Activated naive CD8-positive, alpha-beta T cell treated with anti-CD3 and anti-CD28 coated beads for 36 hours (primary cell): Measurements from ENCODE around the gene RFNG. TPM values are rescaled to one million over a fixed set of nuclear protein-coding genes. Genes with fewer than 3 reads are reported as not detected.

Experiments used
- DNase-seq: peaks from one replicate; pipeline ENCODE4 v3.0.0; 2021
- H3K27ac Mint-ChIP-seq: one replicate; pipeline ENCODE4 v1.8.0; 2022; ENCODE audit warnings: mild to moderate bottlenecking, moderate library complexity, mixed read lengths
- H3K27me3 Mint-ChIP-seq: one replicate; pipeline ENCODE4 v1.8.0; 2022; ENCODE audit warnings: mild to moderate bottlenecking, mixed read lengths
- H3K36me3 Mint-ChIP-seq: one replicate; pipeline ENCODE4 v1.8.0; 2021; ENCODE audit warnings: mild to moderate bottlenecking, mixed read lengths
- H3K4me1 Mint-ChIP-seq: one replicate; pipeline ENCODE4 v1.8.0; 2021; ENCODE audit warnings: mixed read lengths
- H3K4me3 Mint-ChIP-seq: one replicate; pipeline ENCODE4 v1.8.0; 2022; ENCODE audit warnings: mild to moderate bottlenecking, moderate library complexity, mixed read lengths
- H3K9me3 Mint-ChIP-seq: one replicate; pipeline ENCODE4 v1.8.0; 2022; ENCODE audit warnings: mixed read lengths
- total RNA-seq, 2 experiments: library from RNA; stranded (reverse); gene quantifications; one replicate each; pipeline ENCODE4 v1.2.3, GENCODE V29; 2021

The RFNG gene
- total RNA-seq, 2 experiments from 2014 or later, result 13.9 to 14.5 TPM

GRCh38 chr17:82083533-82084359 lies 32.1 kb upstream of the RFNG start:
- Mint-ChIP-seq H3K4me3 (no peak overlapping the region), H3K27me3 (no peaks in the 10 kb centered on the region), H3K27ac (no peak overlapping the region), H3K9me3 (no peaks in the 10 kb centered on the region), H3K4me1 (no peaks in the 10 kb centered on the region), H3K36me3 (peaks cover 6% of the 10 kb centered on the region)
- no peak for DNase-seq

DNA sequence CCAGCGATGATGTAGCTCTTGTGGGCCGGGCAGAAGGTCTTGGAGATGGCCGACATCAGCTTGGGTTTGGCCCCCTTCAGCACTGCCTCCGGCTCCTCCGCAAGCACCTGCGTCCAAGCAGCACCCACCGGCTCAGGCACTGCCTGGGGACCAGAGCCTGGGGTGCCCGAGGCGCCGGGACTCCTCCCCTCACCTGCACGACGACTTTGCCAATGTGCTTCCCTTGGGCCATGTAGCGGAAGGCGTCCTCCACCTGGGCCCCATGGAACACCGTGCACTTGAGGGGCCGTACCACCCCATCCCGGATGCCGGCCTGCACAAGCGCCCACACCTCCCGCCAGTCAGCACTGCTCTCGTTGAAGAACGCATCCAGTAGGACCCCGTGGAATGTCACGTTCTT lies 31.4 kb upstream of the RFNG start:
- H3K4me3 Mint-ChIP-seq, result no peak overlapping the region
- H3K9me3 Mint-ChIP-seq, result no peaks in the 10 kb centered on the region
- H3K4me1 Mint-ChIP-seq, result no peaks in the 10 kb centered on the region
- DNase-seq, result no peak
- no peak overlapping the region for H3K27ac Mint-ChIP-seq
- H3K27me3 Mint-ChIP-seq, result no peaks in the 10 kb centered on the region
- H3K36me3 Mint-ChIP-seq, result peaks cover 9% of the 10 kb centered on the region

- Mint-ChIP-seq H3K4me1 (no peaks in the 10 kb centered on the region), H3K4me3 (no peak overlapping the region), H3K9me3 (no peaks in the 10 kb centered on the region), H3K27me3 (no peaks in the 10 kb centered on the region), H3K27ac (no peak overlapping the region), H3K36me3 (peaks cover 9% of the 10 kb centered on the region)
- DNase-seq, result no peak
These were observed 30.8 kb upstream of the RFNG start for GRCh38 chr17:82082456-82082855.

GRCh38 chr17:82081966-82082365 lies 30.4 kb upstream of the RFNG start:
- Mint-ChIP-seq H3K27me3 (no peaks in the 10 kb centered on the region), H3K4me1 (no peaks in the 10 kb centered on the region), H3K27ac (no peak overlapping the region), H3K4me3 (no peak overlapping the region), H3K36me3 (peaks cover 9% of the 10 kb centered on the region), H3K9me3 (no peaks in the 10 kb centered on the region)
- DNase-seq, result no peak

GRCh38 chr17:82081546-82081945 lies 29.9 kb upstream of the RFNG start:
- Mint-ChIP-seq H3K27ac (no peak overlapping the region), H3K36me3 (peaks cover 9% of the 10 kb centered on the region), H3K4me3 (no peak overlapping the region), H3K9me3 (no peaks in the 10 kb centered on the region), H3K4me1 (no peaks in the 10 kb centered on the region), H3K27me3 (no peaks in the 10 kb centered on the region)
- no peak for DNase-seq

- Mint-ChIP-seq H3K9me3 (no peaks in the 10 kb centered on the region), H3K27me3 (no peaks in the 10 kb centered on the region), H3K36me3 (peaks cover 9% of the 10 kb centered on the region), H3K4me3 (no peak overlapping the region), H3K27ac (no peak overlapping the region), H3K4me1 (no peaks in the 10 kb centered on the region)
- DNase-seq, result no peak
These were observed 29.3 kb upstream of the RFNG start for GRCh38 chr17:82080789-82081464.

DNA sequence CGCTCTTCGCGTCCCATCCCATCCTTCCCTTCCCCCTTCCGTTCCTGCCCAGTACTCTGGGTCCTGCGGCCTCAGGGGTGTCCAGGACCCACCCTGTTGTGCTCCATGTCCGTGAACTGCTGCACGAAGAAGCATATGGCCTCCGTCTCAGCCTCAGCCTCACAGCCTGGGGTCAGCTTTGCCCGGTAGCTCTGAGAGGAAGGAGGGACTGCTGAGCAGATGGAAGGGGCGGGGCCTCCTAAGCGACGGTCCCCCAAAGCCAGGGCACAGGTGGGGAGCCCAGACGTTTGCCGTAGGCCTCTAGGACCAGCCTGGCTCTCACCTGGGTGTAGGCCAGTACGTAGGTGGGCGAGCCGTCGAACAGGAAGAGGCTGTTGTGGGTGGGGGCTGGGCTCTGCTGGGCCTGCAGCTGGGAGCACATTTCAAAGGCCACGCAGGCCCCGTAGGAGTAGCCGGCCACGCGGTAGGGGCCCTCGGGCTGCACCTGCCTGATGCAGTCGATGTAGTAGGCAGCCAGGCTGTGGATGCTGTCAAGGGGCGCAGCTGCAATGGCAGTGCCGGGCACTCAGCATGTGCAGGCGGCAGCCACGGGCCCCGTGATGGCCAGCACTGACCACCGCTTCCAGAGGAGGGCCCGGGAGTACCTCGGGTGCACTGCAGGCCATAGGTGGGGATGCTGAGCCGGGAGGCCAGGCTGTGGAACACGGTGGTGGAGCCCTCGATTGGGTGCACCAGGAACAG lies 28.6 kb upstream of the RFNG start:
- DNase-seq, result no peak
- Mint-ChIP-seq H3K4me3 (no peak overlapping the region), H3K27ac (no peak overlapping the region), H3K4me1 (no peaks in the 10 kb centered on the region), H3K36me3 (peaks cover 9% of the 10 kb centered on the region), H3K27me3 (no peaks in the 10 kb centered on the region), H3K9me3 (no peaks in the 10 kb centered on the region)

DNA sequence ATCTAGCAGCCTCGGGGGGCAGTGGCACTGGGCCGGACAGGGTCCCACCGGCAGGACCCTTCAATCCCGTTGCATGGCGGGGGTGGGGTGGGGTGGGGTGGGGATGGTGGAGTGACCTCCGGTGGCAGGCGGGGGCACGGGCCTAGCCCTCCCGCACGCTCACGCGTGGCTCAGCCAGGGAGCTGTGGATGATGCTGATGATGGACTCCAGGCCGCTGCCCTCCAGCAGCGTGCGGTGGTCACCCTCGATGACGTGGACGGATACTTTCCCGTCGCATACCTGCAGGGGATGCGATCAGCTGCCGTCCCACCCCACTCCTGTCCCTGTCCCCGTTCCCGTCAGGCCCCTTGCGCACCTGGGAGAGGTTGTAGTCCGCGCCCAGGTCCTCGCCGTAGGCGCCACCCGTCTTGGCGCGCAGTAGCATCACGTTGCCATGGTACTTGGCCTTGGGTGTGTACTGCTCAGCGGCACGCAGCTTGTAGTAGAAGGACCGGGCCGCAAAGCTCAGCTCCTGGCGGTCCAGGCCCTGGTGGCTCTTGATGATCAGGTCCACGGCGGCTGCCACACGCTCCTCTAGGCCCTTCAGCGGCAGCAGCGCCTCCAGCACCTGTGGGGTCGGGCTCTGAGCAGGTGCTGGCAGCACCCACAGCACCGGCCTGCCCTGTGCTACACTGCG lies 27.5 kb upstream of the RFNG start:
- no peak for DNase-seq
- Mint-ChIP-seq H3K4me3 (no peak overlapping the region), H3K27me3 (no peaks in the 10 kb centered on the region), H3K9me3 (no peaks in the 10 kb centered on the region), H3K4me1 (no peaks in the 10 kb centered on the region), H3K27ac (no peak overlapping the region), H3K36me3 (peaks cover 6% of the 10 kb centered on the region)

GRCh38 chr17:82078433-82078832 lies 26.8 kb upstream of the RFNG start:
- H3K4me3 Mint-ChIP-seq, result no peak overlapping the region
- no peak overlapping the region for H3K27ac Mint-ChIP-seq
- DNase-seq, result no peak
- H3K4me1 Mint-ChIP-seq, result no peaks in the 10 kb centered on the region
- no peaks in the 10 kb centered on the region for H3K27me3 Mint-ChIP-seq
- no peaks in the 10 kb centered on the region for H3K9me3 Mint-ChIP-seq
- peaks cover 6% of the 10 kb centered on the region for H3K36me3 Mint-ChIP-seq

DNA sequence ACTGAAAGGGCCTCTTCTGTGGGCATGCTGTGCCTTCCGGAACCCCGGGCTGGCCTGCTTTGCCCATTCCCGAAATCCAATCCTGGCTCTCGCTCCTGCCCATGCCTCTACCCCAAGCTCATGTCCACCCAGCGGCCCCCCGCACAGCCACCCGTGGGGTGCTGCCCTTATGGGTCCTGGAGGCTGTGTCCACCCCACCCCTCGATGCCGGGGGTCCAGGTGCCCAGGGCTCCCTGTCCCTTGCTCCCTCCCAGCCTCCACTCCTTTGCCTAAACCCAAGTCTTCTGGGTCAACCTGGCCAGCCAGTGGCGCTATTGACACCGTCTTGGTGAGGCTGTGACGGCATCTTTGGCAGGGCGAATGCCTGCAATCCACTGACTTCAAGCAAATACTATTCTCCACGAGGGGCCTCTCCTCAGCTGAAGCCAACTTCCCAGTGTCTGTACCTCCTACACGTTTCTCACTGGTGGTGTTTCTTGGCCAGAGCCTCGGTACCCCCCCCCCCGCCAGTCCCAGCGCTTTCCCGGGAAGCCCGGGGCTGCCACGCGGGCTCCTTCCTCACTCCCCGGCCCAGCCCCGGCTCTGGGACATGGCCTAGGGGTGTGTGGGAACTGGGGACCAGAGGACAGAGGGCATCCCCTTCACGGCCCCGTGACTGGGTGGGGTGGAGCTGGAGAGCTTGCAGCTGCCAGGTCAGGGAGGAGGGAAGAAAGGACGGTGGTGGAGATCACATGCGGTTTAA lies 26.2 kb upstream of the RFNG start:
- peaks cover 6% of the 10 kb centered on the region for H3K36me3 Mint-ChIP-seq
- no peak overlapping the region for H3K27ac Mint-ChIP-seq
- no peak for DNase-seq
- no peaks in the 10 kb centered on the region for H3K4me1 Mint-ChIP-seq
- no peaks in the 10 kb centered on the region for H3K27me3 Mint-ChIP-seq
- no peak overlapping the region for H3K4me3 Mint-ChIP-seq
- H3K9me3 Mint-ChIP-seq, result no peaks in the 10 kb centered on the region

GRCh38 chr17:82076785-82077591 lies 25.4 kb upstream of the RFNG start:
- Mint-ChIP-seq H3K27ac (peak overlapping the region; percentile 29), H3K4me3 (no peak overlapping the region), H3K9me3 (no peaks in the 10 kb centered on the region), H3K27me3 (no peaks in the 10 kb centered on the region), H3K36me3 (peaks cover 6% of the 10 kb centered on the region), H3K4me1 (no peaks in the 10 kb centered on the region)
- no peak for DNase-seq

DNA sequence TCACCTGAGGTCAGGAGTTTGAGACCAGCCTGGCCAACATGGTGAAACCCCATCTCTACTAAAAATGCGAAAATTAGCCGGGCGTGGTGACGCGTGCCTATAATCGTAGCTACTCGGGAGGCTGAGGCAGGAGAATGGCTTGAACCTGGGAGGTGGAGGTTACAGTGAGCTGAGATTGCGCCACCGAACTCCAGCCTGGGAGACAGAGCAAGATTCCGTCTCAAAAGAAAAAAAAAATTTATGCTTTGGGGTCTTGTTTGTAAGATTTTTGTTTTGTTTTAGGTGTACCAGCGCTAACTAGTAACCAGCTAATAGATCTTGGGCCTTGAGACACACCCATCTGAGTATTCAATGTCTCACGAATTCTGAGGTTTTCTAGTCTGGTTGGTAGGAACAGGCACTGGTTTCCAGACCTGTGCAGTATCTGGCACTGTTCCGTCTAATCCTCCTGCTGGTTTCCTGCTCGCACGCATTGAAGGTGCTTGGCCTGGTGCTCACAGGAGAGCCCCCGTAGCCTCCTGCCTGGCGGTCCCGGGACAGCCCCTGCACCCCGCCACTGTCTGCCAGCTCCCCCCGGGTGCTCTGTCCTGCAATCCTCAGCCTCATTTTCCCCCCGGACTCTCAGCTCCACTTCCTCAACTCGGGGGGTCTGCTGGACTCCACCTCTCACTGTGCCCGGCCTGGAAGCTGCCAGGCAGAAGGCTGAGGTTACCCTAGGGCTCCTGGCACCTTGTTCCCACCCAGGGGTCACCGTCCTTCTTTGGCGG lies 24.6 kb upstream of the RFNG start:
- Mint-ChIP-seq H3K36me3 (peaks cover 6% of the 10 kb centered on the region), H3K9me3 (no peaks in the 10 kb centered on the region), H3K4me1 (no peaks in the 10 kb centered on the region), H3K27me3 (no peaks in the 10 kb centered on the region), H3K4me3 (no peak overlapping the region), H3K27ac (peak overlapping the region; percentile 29)
- DNase-seq, result no peak

- H3K4me3 Mint-ChIP-seq, result no peak overlapping the region
- no peak for DNase-seq
- H3K27ac Mint-ChIP-seq, result no peak overlapping the region
- H3K4me1 Mint-ChIP-seq, result no peaks in the 10 kb centered on the region
- no peaks in the 10 kb centered on the region for H3K27me3 Mint-ChIP-seq
- H3K9me3 Mint-ChIP-seq, result no peaks in the 10 kb centered on the region
- H3K36me3 Mint-ChIP-seq, result peaks cover 3% of the 10 kb centered on the region
These were observed 21.8 kb upstream of the RFNG start for GRCh38 chr17:82073446-82073845.
